Neural cell (in vitro differentiated cells): ENCODE measurements around the gene RYR2.

Experiments used
- EP300 ChIP-seq: fragments of 450-650 bp; conservative IDR thresholded peaks from 2 replicates; pipeline ENCODE4 v1.6.1; 2014; ENCODE audit warnings: antibody characterized with exemption, mild to moderate bottlenecking, moderate library complexity; ENCODE audit not compliant: poor library complexity, severe bottlenecking
- EZH2 ChIP-seq: fragments of 200-600, 300-800 bp; shearing (Covaris generic), sonication (generic); IDR thresholded peaks from 2 replicates; pipeline ENCODE4 v1.6.1; 2014; ENCODE audit warnings: antibody characterized with exemption, low read length, borderline replicate concordance, mild to moderate bottlenecking; ENCODE audit not compliant: insufficient read depth, poor library complexity, severe bottlenecking
- POLR2AphosphoS5 ChIP-seq: IDR thresholded peaks from 2 replicates; pipeline ENCODE4 v1.6.1; 2012
- TAF1 ChIP-seq: IDR thresholded peaks from 2 replicates; pipeline ENCODE4 v1.6.1; 2012; ENCODE audit warnings: low read depth
- TF ChIP-seq, protein P1 (sequence below): fragments of 450-650 bp; IDR thresholded peaks from 2 replicates; pipeline ENCODE4 v1.5.1; 2014; ENCODE audit warnings: antibody characterized with exemption, mild to moderate bottlenecking, moderate library complexity; ENCODE audit not compliant: poor library complexity, severe bottlenecking

DNA sequence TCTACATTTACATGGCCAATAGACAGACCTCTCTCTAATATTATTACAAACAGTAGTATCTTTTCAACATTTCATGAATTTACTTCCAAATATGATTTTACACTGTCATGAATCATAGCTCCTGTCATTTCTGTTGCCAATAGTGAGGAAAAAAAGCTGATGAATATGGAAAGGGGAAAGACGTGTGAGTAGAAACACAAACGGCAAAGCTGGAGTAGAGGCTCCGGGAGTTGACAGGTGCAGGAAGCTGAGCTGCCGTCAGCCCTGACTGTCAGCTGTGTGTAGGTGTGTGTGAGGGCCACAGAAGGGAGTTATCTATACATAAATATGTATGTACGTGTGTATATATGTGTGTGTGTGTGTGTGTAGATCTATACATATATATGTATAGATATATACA, 431.9 kb downstream of the RYR2 start:
- TF ChIP-seq TAF1 (no peak), POLR2AphosphoS5 (peak; percentile 49), EZH2 (no peak), EP300 (peak; percentile 78)
- TF ChIP-seq, protein P1, sequence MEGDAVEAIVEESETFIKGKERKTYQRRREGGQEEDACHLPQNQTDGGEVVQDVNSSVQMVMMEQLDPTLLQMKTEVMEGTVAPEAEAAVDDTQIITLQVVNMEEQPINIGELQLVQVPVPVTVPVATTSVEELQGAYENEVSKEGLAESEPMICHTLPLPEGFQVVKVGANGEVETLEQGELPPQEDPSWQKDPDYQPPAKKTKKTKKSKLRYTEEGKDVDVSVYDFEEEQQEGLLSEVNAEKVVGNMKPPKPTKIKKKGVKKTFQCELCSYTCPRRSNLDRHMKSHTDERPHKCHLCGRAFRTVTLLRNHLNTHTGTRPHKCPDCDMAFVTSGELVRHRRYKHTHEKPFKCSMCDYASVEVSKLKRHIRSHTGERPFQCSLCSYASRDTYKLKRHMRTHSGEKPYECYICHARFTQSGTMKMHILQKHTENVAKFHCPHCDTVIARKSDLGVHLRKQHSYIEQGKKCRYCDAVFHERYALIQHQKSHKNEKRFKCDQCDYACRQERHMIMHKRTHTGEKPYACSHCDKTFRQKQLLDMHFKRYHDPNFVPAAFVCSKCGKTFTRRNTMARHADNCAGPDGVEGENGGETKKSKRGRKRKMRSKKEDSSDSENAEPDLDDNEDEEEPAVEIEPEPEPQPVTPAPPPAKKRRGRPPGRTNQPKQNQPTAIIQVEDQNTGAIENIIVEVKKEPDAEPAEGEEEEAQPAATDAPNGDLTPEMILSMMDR: no peak
